Measurements from ENCODE around the gene CARD16.

The CARD16 gene

GRCh38 chr11:104992781-104993180 is 52.4 kb downstream of the CARD16 start:
- DNase-seq (ENCODE audit: low read depth), result no peak

DNA sequence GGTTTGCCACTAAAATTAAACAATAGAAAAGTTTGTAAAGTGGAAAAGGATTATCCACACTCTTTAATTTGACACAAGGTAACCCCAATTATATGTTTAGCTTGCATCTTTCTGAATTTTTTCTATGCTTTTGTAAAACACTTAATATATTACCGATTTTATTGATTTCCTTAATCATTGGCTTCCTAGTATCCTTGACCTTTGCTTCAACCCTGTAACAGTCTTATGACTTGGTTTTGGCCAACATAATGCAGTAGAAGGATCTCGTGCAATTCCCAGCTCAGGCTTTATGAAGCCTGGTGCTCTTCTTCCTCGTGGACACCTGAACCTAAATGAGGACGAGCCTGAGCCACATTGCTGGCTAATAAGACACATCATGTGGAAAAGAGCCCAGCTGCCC is 53.1 kb downstream of the CARD16 start:
- no peak for DNase-seq (ENCODE audit: low read depth)
